ENCODE results near the gene MED8. TPM values are rescaled to one million over a fixed set of nuclear protein-coding genes. Genes with fewer than 3 reads are reported as not detected.

MED8 gene
- total RNA-seq, 3 donors from 2014 or later: 35.8 to 39.6 (median 38.3) TPM

- ATAC-seq: no peak
- no peak for TF ChIP-seq CTCF (IDR thresholded peaks at IDR 0.05)
- H3K9me3 ChIP-seq: no peaks in the 10 kb centered on the region
- H3K4me3 ChIP-seq: no peak within 1 kb of the TSS
- intact Hi-C loops (cut with DNase I, micrococcal nuclease): no loop called here
- H3K36me3 ChIP-seq (ENCODE audit: low read depth): no peaks in the 10 kb centered on the region
- no peaks in the 10 kb centered on the region for H3K4me1 ChIP-seq (ENCODE audit: low read depth)
- DNase-seq: no peak
These were observed 52.0 kb downstream of the MED8 start, which contains the start of gene MPL for GRCh38 chr1:43337588-43337987. Gene MPL, plus strand, starts transcription at chr1:43337818. Its CDS starts 31 bp downstream, at chr1:43337849.

GRCh38 chr1:43334453-43335205 is 55.0 kb downstream of the MED8 start:
- DNase-seq: no peak

More at GRCh38 chr1:43334453-43335205, 55.0 kb downstream of the MED8 start:
- no peak for TF ChIP-seq CTCF (IDR thresholded peaks at IDR 0.05)
- H3K9me3 ChIP-seq: no peaks in the 10 kb centered on the region
- H3K4me1 ChIP-seq (ENCODE audit: low read depth): no peaks in the 10 kb centered on the region
- H3K36me3 ChIP-seq (ENCODE audit: low read depth): no peaks in the 10 kb centered on the region
- intact Hi-C loops (cut with DNase I, micrococcal nuclease): no loop called here
- no peak for ATAC-seq
- no peak overlapping the region for H3K4me3 ChIP-seq

Small RNA genes lying within 50 kb of the gene (microRNA-seq; reads per million reads assigned to microRNA genes)
- gene MIR6734: 1.6 reads per million

Other genes starting within 250 kb of the MED8 start
- gene EBNA1BP2, start 217.5 kb downstream of the MED8 start, total RNA-seq: 10 to 100 TPM; 32.3 to 38.9 (median 34.9) TPM
- under 1 TPM in 1 of 3 donors, not detected in 2; 0.34 TPM for gene CFAP57, start 217.5 kb downstream of the MED8 start, total RNA-seq
- gene TMEM125, start 119.8 kb downstream of the MED8 start, total RNA-seq: 10 to 100 TPM; 31.9 to 71.6 (median 40.6) TPM
- 100 to 1,000 TPM in 1 of 3 donors, 10 to 100 TPM in 2; 33.1 to 102 (median 63.3) TPM for gene C1orf210, start 104.2 kb downstream of the MED8 start, total RNA-seq
- gene TIE1, start 88.8 kb downstream of the MED8 start, total RNA-seq: 10 to 100 TPM in 1 of 3 donors, 1 to 10 TPM in 2; 8.0 to 18.6 (median 8.1) TPM
- 1 to 10 TPM in 1 of 3 donors, under 1 TPM in 1, not detected in 1; 0.81 to 1.0 TPM for gene MPL, start 52.0 kb downstream of the MED8 start, total RNA-seq
- 10 to 100 TPM in 1 of 3 donors, 1 to 10 TPM in 2; 5.8 to 44.0 (median 8.5) TPM for gene CDC20, start 30.8 kb downstream of the MED8 start, total RNA-seq
- 100 to 1,000 TPM in 2 of 3 donors, 10 to 100 TPM in 1; 80.0 to 171 (median 104) TPM for gene ELOVL1, start 21.8 kb downstream of the MED8 start, total RNA-seq
- 10 to 100 TPM; 61.7 to 93.6 (median 75.4) TPM for gene SZT2, start 99 bp upstream of the MED8 start, total RNA-seq
- 10 to 100 TPM; 41.8 to 85.0 (median 79.3) TPM for gene HYI, start 64.1 kb upstream of the MED8 start, total RNA-seq
- 100 to 1,000 TPM; 355 to 752 (median 384) TPM for gene PTPRF, start 141.1 kb upstream of the MED8 start, total RNA-seq